Fibroblast of the conjunctiva (primary cell): ENCODE data around the gene RXYLT1.

Source experiments
- DNase-seq: peaks from one replicate; pipeline ENCODE4 v3.0.0-alpha.2; 2010; ENCODE audit warnings: low read depth

RXYLT1 gene

GRCh38 chr12:63843721-63844390 is 64.1 kb downstream of the RXYLT1 start:
- DNase-seq, result peak; percentile 95

GRCh38 chr12:63844391-63845341 is 65.0 kb downstream of the RXYLT1 start, which contains the start of gene SRGAP1:
TSS of gene SRGAP1 (plus strand) at chr12:63844700. CDS start at chr12:63844817, 117 bp downstream.
- DNase-seq, result peak; percentile 82

- no peak for DNase-seq
These were observed 66.0 kb downstream of the RXYLT1 start for GRCh38 chr12:63845726-63846125.

GRCh38 chr12:63846238-63846967 is 66.7 kb downstream of the RXYLT1 start:
- DNase-seq, result no peak

- DNase-seq, result no peak
These were observed 68.7 kb downstream of the RXYLT1 start for GRCh38 chr12:63848450-63848849.

GRCh38 chr12:63849106-63849620 is 69.5 kb downstream of the RXYLT1 start:
- DNase-seq, result no peak

GRCh38 chr12:63849641-63850040 is 69.9 kb downstream of the RXYLT1 start:
- DNase-seq, result no peak

GRCh38 chr12:63853978-63854377 is 74.3 kb downstream of the RXYLT1 start:
- DNase-seq, result no peak

- no peak for DNase-seq
These were observed 75.6 kb downstream of the RXYLT1 start for GRCh38 chr12:63855299-63855698.

GRCh38 chr12:63857771-63858670 is 78.3 kb downstream of the RXYLT1 start:
- DNase-seq, result no peak
